Measurements from ENCODE around the gene CPAMD8.

GRCh38 chr19:16851031-16851712, 175.4 kb downstream of the CPAMD8 start:
- no peak for TF ChIP-seq CTCF (IDR thresholded peaks at IDR 0.05)
- no peak for TF ChIP-seq POLR2A (IDR thresholded peaks at IDR 0.05)
